Neutrophil (primary cell): ENCODE measurements around the gene ARHGAP12.

Source experiments
- H3K27ac ChIP-seq: fragments of 200-600 bp; sonication (generic); 2 replicates; pipeline ENCODE4 v1.5.1; 2016; ENCODE audit warnings: mild to moderate bottlenecking, moderate library complexity
- H3K27me3 ChIP-seq: fragments of 200-600 bp; sonication (generic); 2 replicates; pipeline ENCODE4 v1.6.0; 2016; ENCODE audit warnings: mild to moderate bottlenecking
- H3K36me3 ChIP-seq: fragments of 200-600 bp; sonication (generic); 2 replicates; pipeline ENCODE4 v1.5.1; 2017
- H3K4me1 ChIP-seq, 2 experiments: fragments of 200-600 bp in 1 of 2; sonication (generic) in 1 of 2; 1 replicate in 1 of 2; 2 replicates in 1 of 2; pipeline versions ENCODE4 v1.5.1 to v1.6.1; 2013 to 2016; ENCODE audit warnings: low read depth in 1 of 2, low read length in 1 of 2, mild to moderate bottlenecking in 1 of 2, moderate library complexity in 1 of 2; ENCODE audit not compliant: control insufficient read depth in 1 of 2, insufficient read depth in 1 of 2
- H3K4me3 ChIP-seq, 2 experiments: fragments of 200-600 bp in 1 of 2; sonication (generic) in 1 of 2; 1 replicate in 1 of 2; 2 replicates in 1 of 2; pipeline ENCODE4 v1.5.1; 2013 to 2016; ENCODE audit warnings: low read depth in 1 of 2, low read length in 1 of 2, mild to moderate bottlenecking in 1 of 2, moderate library complexity in 1 of 2
- H3K9me3 ChIP-seq: fragments of 200-600 bp; sonication (generic); 2 replicates; pipeline ENCODE4 v1.5.1; 2016
- CTCF ChIP-seq: fragments of 200-600 bp; sonication (generic); IDR thresholded peaks from 2 replicates; pipeline ENCODE4 v1.5.1; 2016; ENCODE audit warnings: antibody characterized with exemption

Gene ARHGAP12

GRCh38 chr10:31759799-31760626, 168.6 kb downstream of the ARHGAP12 start:
- H3K9me3 ChIP-seq: no peaks in the 10 kb centered on the region
- H3K27ac ChIP-seq: peak overlapping the region; percentile 76
- peaks cover 9% of the 10 kb centered on the region for H3K27me3 ChIP-seq
- H3K4me3 ChIP-seq: peak overlapping the region; percentile 78 to 91
- H3K4me1 ChIP-seq: peaks cover 12 to 19% of the 10 kb centered on the region in 2 experiments
- TF ChIP-seq CTCF: no peak
- no peaks in the 10 kb centered on the region for H3K36me3 ChIP-seq

GRCh38 chr10:31759124-31759798, 169.4 kb downstream of the ARHGAP12 start:
- Histone ChIP-seq H3K27ac (peak overlapping the region; percentile 76), H3K4me3 (peak overlapping the region; percentile 78 to 91), H3K9me3 (no peaks in the 10 kb centered on the region), H3K4me1 (peaks cover 12 to 19% of the 10 kb centered on the region in 2 experiments), H3K36me3 (no peaks in the 10 kb centered on the region), H3K27me3 (peaks cover 9% of the 10 kb centered on the region)
- TF ChIP-seq CTCF: no peak

- Histone ChIP-seq H3K27ac (no peak overlapping the region), H3K4me1 (peaks cover 12 to 19% of the 10 kb centered on the region in 2 experiments), H3K9me3 (no peaks in the 10 kb centered on the region), H3K36me3 (no peaks in the 10 kb centered on the region), H3K4me3 (peak overlapping the region in 1 of 2 experiments; percentile 91), H3K27me3 (peaks cover 9% of the 10 kb centered on the region)
- TF ChIP-seq CTCF: no peak
These were observed 170.1 kb downstream of the ARHGAP12 start for GRCh38 chr10:31758495-31758894.

- peaks cover 9% of the 10 kb centered on the region for H3K27me3 ChIP-seq
- H3K4me3 ChIP-seq: no peak overlapping the region
- no peaks in the 10 kb centered on the region for H3K36me3 ChIP-seq
- no peaks in the 10 kb centered on the region for H3K9me3 ChIP-seq
- H3K27ac ChIP-seq: no peak overlapping the region
- H3K4me1 ChIP-seq: peaks cover 12 to 19% of the 10 kb centered on the region in 2 experiments
- TF ChIP-seq CTCF: no peak
These were observed 170.8 kb downstream of the ARHGAP12 start for GRCh38 chr10:31757831-31758230.

- H3K27me3 ChIP-seq: peaks cover 9% of the 10 kb centered on the region
- H3K27ac ChIP-seq: no peak overlapping the region
- no peaks in the 10 kb centered on the region for H3K36me3 ChIP-seq
- no peak overlapping the region for H3K4me3 ChIP-seq
- peaks cover 12 to 19% of the 10 kb centered on the region in 2 experiments for H3K4me1 ChIP-seq
- H3K9me3 ChIP-seq: no peaks in the 10 kb centered on the region
- no peak for TF ChIP-seq CTCF
These were observed 171.2 kb downstream of the ARHGAP12 start for GRCh38 chr10:31757386-31757791.
